Measurements from ENCODE around the gene RPS17. TPM values are rescaled to one million over a fixed set of nuclear protein-coding genes. Genes with fewer than 3 reads are reported as not detected.

RPS17 gene
- total RNA-seq, 1 donor from 2014 or later = 874 TPM

DNA sequence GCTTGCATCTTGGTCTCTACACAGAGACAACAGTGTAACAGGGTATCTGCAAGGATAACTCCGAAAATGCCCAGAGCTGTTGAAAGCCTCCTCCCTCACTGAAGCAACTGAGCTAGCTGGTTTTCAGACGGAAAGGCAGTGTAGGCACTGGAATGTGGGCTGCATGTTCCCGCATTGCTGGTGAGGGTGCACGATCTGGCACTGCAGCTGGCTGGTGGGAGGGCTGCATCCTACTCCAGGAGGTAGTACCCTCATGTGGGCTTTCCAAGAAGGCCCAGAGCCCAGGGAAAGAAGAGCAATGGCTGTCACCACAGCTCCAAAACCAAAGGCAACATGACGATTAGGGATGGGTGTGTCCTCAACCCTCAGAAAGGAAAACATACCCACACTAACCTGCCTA is 28.7 kb upstream of the RPS17 start:
- H3K4me1 Mint-ChIP-seq (ENCODE audit: low read depth, unreplicated experiment) = peaks cover 31% of the 10 kb centered on the region
- TF ChIP-seq CTCF (IDR thresholded peaks at IDR 0.05; ENCODE audit: partially characterized antibody, unreplicated experiment) = no peak
- DNase-seq = no peak
- H3K27me3 Mint-ChIP-seq (ENCODE audit: unreplicated experiment) = peaks cover 5% of the 10 kb centered on the region
- no peak overlapping the region for H3K27ac Mint-ChIP-seq (ENCODE audit: unreplicated experiment)
- no peaks in the 10 kb centered on the region for H3K36me3 Mint-ChIP-seq (ENCODE audit: unreplicated experiment)
- no peak overlapping the region for H3K4me3 Mint-ChIP-seq (ENCODE audit: unreplicated experiment)
- H3K9me3 Mint-ChIP-seq (ENCODE audit: unreplicated experiment) = peaks cover 9% of the 10 kb centered on the region

DNA sequence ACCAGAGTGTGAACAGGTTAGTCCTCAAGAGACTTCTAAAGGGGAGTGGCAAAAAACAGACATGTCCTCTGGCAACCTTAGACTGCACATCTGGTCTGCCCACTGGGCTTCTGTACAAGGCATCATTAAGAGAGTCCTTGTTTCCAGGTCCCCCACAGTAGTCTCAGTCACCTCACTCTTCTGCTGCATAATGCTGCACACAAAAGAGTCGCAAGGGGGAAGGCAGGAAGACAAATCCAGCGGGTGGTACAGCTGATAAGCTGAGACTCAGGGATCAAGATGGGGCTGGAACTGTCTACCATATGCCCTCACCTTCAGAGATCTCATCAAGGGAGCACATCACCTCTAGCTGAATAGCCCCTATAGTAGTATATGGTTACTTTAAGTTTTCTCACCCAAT is 27.4 kb upstream of the RPS17 start:
- H3K36me3 Mint-ChIP-seq (ENCODE audit: unreplicated experiment) = no peaks in the 10 kb centered on the region
- no peak overlapping the region for H3K27ac Mint-ChIP-seq (ENCODE audit: unreplicated experiment)
- peaks cover 24% of the 10 kb centered on the region for H3K4me1 Mint-ChIP-seq (ENCODE audit: low read depth, unreplicated experiment)
- H3K27me3 Mint-ChIP-seq (ENCODE audit: unreplicated experiment) = peaks cover 5% of the 10 kb centered on the region
- no peak for DNase-seq
- H3K4me3 Mint-ChIP-seq (ENCODE audit: unreplicated experiment) = no peak overlapping the region
- peaks cover 6% of the 10 kb centered on the region for H3K9me3 Mint-ChIP-seq (ENCODE audit: unreplicated experiment)
- no peak for TF ChIP-seq CTCF (IDR thresholded peaks at IDR 0.05; ENCODE audit: partially characterized antibody, unreplicated experiment)

- peaks cover 5% of the 10 kb centered on the region for H3K27me3 Mint-ChIP-seq (ENCODE audit: unreplicated experiment)
- TF ChIP-seq CTCF (IDR thresholded peaks at IDR 0.05; ENCODE audit: partially characterized antibody, unreplicated experiment) = no peak
- peaks cover 17% of the 10 kb centered on the region for H3K4me1 Mint-ChIP-seq (ENCODE audit: low read depth, unreplicated experiment)
- no peak overlapping the region for H3K4me3 Mint-ChIP-seq (ENCODE audit: unreplicated experiment)
- H3K9me3 Mint-ChIP-seq (ENCODE audit: unreplicated experiment) = peaks cover 6% of the 10 kb centered on the region
- H3K27ac Mint-ChIP-seq (ENCODE audit: unreplicated experiment) = peak overlapping the region; percentile 41
- no peak for DNase-seq
- no peaks in the 10 kb centered on the region for H3K36me3 Mint-ChIP-seq (ENCODE audit: unreplicated experiment)
Measured at GRCh38 chr15:82566690-82567089, 26.4 kb upstream of the RPS17 start.

DNA sequence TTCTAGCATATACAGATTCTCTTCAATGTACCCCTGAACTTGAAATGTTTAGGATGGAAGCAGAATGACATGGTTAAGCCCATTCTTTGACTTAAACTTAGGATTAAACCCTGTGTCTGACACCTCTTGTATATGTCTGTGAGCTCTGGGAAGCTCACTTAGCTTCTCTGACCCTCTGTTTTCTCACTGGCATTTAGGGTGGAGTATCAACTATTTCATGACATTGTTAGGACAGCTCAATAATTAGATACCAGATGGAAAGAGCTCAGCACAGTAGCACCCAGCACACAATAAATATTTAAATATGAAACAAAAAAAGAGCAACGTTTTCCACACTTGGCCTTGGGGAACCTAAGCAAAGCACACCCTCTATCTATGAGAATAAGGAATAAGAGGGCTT is 18.2 kb upstream of the RPS17 start:
- Mint-ChIP-seq H3K9me3 (ENCODE audit: unreplicated experiment) (no peaks in the 10 kb centered on the region), H3K4me1 (ENCODE audit: low read depth, unreplicated experiment) (peaks cover 5% of the 10 kb centered on the region), H3K4me3 (ENCODE audit: unreplicated experiment) (no peak overlapping the region), H3K27me3 (ENCODE audit: unreplicated experiment) (no peaks in the 10 kb centered on the region), H3K36me3 (ENCODE audit: unreplicated experiment) (no peaks in the 10 kb centered on the region), H3K27ac (ENCODE audit: unreplicated experiment) (no peak overlapping the region)
- no peak for DNase-seq
- no peak for TF ChIP-seq CTCF (IDR thresholded peaks at IDR 0.05; ENCODE audit: partially characterized antibody, unreplicated experiment)

DNA sequence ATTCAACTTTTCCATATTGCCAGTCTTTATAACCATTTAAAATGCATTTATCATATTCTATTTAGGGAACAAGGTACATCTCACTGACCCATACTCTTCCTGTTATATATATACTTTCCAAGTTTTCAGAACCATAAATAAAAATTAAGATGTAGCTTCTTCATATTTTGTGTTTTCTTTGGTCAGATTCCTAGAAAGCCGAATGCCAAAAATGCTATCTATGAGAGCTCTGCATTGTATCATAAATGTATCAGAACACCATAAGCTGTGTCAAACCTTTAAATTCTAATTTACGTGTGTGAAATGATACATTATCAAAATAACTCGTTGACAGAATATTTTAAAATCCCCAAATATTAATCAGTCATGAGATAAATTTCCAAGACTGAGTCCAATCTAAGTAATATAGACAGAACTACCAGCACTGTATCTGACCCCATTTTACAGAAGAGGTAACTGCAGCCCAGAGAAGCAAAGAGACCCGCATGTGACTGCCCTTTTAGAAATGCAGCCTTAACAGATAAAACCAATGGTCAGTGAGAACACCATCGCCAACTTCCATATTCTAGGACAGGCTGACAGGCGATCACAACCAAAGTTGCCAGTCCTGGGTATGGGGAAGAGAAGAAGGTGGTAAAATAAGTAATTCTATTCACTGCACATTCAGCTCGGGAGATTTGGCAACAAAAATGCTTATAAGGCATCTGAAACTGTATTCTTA is 16.2 kb upstream of the RPS17 start:
- no peak for TF ChIP-seq CTCF (IDR thresholded peaks at IDR 0.05; ENCODE audit: partially characterized antibody, unreplicated experiment)
- peaks cover 3% of the 10 kb centered on the region for H3K9me3 Mint-ChIP-seq (ENCODE audit: unreplicated experiment)
- no peak for DNase-seq
- H3K27ac Mint-ChIP-seq (ENCODE audit: unreplicated experiment) = no peak overlapping the region
- peaks cover 17% of the 10 kb centered on the region for H3K4me1 Mint-ChIP-seq (ENCODE audit: low read depth, unreplicated experiment)
- H3K36me3 Mint-ChIP-seq (ENCODE audit: unreplicated experiment) = no peaks in the 10 kb centered on the region
- no peak overlapping the region for H3K4me3 Mint-ChIP-seq (ENCODE audit: unreplicated experiment)
- H3K27me3 Mint-ChIP-seq (ENCODE audit: unreplicated experiment) = peaks cover 3% of the 10 kb centered on the region
